H1 (cell line): ENCODE data around the gene ZBTB7A. TPM values are rescaled to one million over a fixed set of nuclear protein-coding genes. Genes with fewer than 3 reads are reported as not detected.

ENCODE experiments used
- CTCF ChIA-PET: fragments of 300-600 bp; sonication (Branson Sonifier 250); formaldehyde crosslinking; loops from one replicate; lab custom pipeline; 2021; ENCODE audit not compliant: partially characterized antibody; lab: Charles Lee
- POLR2A ChIA-PET: fragments of 300-600 bp; sonication (Branson Sonifier 250); formaldehyde crosslinking; loops from one replicate; lab custom pipeline; 2021; ENCODE audit warnings: inconsistent platforms; ENCODE audit not compliant: partially characterized antibody; lab: Charles Lee
- DNase-seq, 2 experiments: peaks; one replicate each; pipeline versions ENCODE4 v3.0.0 to v3.0.0-alpha.2; 2010 to 2022; ENCODE audit warnings: low spot score in 2 of 2, low read depth in 1 of 2, mixed read lengths in 1 of 2
- FAIRE-seq: peaks from 2 replicates; lab custom pipeline; 2011; peaks lifted over from hg19 to GRCh38; lab: Jason Lieb, UNC
- H2AFZ ChIP-seq: 2 replicates; pipeline ENCODE4 v1.8.1; 2012; ENCODE audit warnings: low read length, inconsistent platforms
- H2AK5ac ChIP-seq: 2 replicates; pipeline ENCODE4 v1.6.1; 2013; ENCODE audit warnings: low read depth, low read length
- H2BK120ac ChIP-seq: replicated peaks from 2 replicates; pipeline ENCODE3; 2013; ENCODE audit warnings: low read depth, low read length, inconsistent platforms
- H2BK12ac ChIP-seq: 2 replicates; pipeline ENCODE4 v1.6.1; 2013; ENCODE audit warnings: low read depth, low read length
- H2BK15ac ChIP-seq: 2 replicates; pipeline ENCODE4 v1.6.1; 2013; ENCODE audit warnings: low read length
- H2BK20ac ChIP-seq: 2 replicates; pipeline ENCODE4 v1.6.1; 2013; ENCODE audit warnings: low read length
- H2BK5ac ChIP-seq: 2 replicates; pipeline ENCODE4 v1.6.1; 2013; ENCODE audit warnings: low read depth, low read length
- H3K14ac ChIP-seq: 2 replicates; pipeline ENCODE4 v1.6.1; 2013; ENCODE audit warnings: inconsistent platforms; ENCODE audit not compliant: insufficient read length
- H3K18ac ChIP-seq: 2 replicates; pipeline ENCODE4 v1.6.1; 2013; ENCODE audit warnings: low read length; ENCODE audit errors: extremely low read depth
- H3K23ac ChIP-seq: 2 replicates; pipeline ENCODE4 v1.6.1; 2013; ENCODE audit warnings: inconsistent platforms; ENCODE audit not compliant: insufficient read length
- H3K23me2 ChIP-seq: 2 replicates; pipeline ENCODE4 v1.6.1; 2013; ENCODE audit warnings: low read depth, low read length
- H3K27ac ChIP-seq: 2 replicates; pipeline ENCODE4 v1.6.1; 2011; ENCODE audit warnings: low read depth, low read length, inconsistent platforms
- H3K27me3 ChIP-seq, 4 experiments: replicated peaks in 1 of 4; 1 replicate in 1 of 4; 2 replicates in 3 of 4; pipeline versions ENCODE4 v1.6.1 to v1.8.1; 2011 to 2013; ENCODE audit warnings: low read length in 3 of 4, mild to moderate bottlenecking in 3 of 4, inconsistent platforms in 2 of 4, mixed read lengths in 2 of 4, moderate library complexity in 1 of 4; ENCODE audit not compliant: control insufficient read depth in 3 of 4, insufficient read depth in 3 of 4; ENCODE audit errors: extremely low read depth in 1 of 4
- H3K36me3 ChIP-seq, 4 experiments: 2 replicates each; pipeline versions ENCODE4 v1.6.1 to v1.8.1; 2011 to 2013; ENCODE audit warnings: mild to moderate bottlenecking in 4 of 4, low read length in 3 of 4, moderate library complexity in 2 of 4, control low read depth in 1 of 4, inconsistent platforms in 1 of 4; ENCODE audit not compliant: insufficient read depth in 4 of 4, control insufficient read depth in 2 of 4
- H3K4ac ChIP-seq: replicated peaks from 2 replicates; pipeline ENCODE3; 2013; ENCODE audit warnings: low read length, low read depth, mixed read lengths, inconsistent platforms; ENCODE audit not compliant: insufficient read length
- H3K4me1 ChIP-seq, 4 experiments: replicated peaks in 1 of 4; 1 replicate in 1 of 4; 2 replicates in 3 of 4; pipeline versions ENCODE4 v1.6.1 to v1.8.1; 2011 to 2013; ENCODE audit warnings: low read length in 3 of 4, inconsistent platforms in 2 of 4, mixed read lengths in 1 of 4; ENCODE audit not compliant: insufficient read depth in 4 of 4, control insufficient read depth in 3 of 4
- H3K4me2 ChIP-seq, 2 experiments: 2 replicates each; pipeline versions ENCODE4 v1.6.1 to v1.8.1; 2011 to 2013; ENCODE audit warnings: low read depth in 2 of 2, low read length in 2 of 2, control low read depth in 1 of 2, inconsistent platforms in 1 of 2, mild to moderate bottlenecking in 1 of 2; ENCODE audit not compliant: insufficient read depth in 1 of 2
- H3K4me3 ChIP-seq, 4 experiments: fragments of 200-600, 300-600 bp in 1 of 4; sonication (generic), shearing (Covaris generic), sonication (Bioruptor Twin) in 1 of 4; 2 replicates each; pipeline versions ENCODE4 v1.5.1 to v1.8.1; 2011 to 2016; ENCODE audit warnings: low read length in 4 of 4, low read depth in 3 of 4, control low read depth in 2 of 4, inconsistent platforms in 2 of 4, mild to moderate bottlenecking in 2 of 4, mixed read lengths in 1 of 4, moderate library complexity in 1 of 4; ENCODE audit not compliant: insufficient read depth in 2 of 4; ENCODE audit errors: extremely low read depth in 1 of 4
- H3K56ac ChIP-seq: replicated peaks from 2 replicates; pipeline ENCODE3; 2013; ENCODE audit warnings: low read depth, mild to moderate bottlenecking, mixed read lengths, low read length, inconsistent platforms; ENCODE audit not compliant: insufficient read length
- H3K79me1 ChIP-seq: 2 replicates; pipeline ENCODE4 v1.6.1; 2013; ENCODE audit warnings: low read depth, low read length, control low read depth
- H3K79me2 ChIP-seq, 2 experiments: 2 replicates each; pipeline versions ENCODE4 v1.6.1 to v1.8.1; 2012 to 2013; ENCODE audit warnings: low read length in 2 of 2, mild to moderate bottlenecking in 2 of 2, inconsistent platforms in 1 of 2; ENCODE audit not compliant: insufficient read depth in 2 of 2, control insufficient read depth in 1 of 2
- H3K9ac ChIP-seq, 4 experiments: replicated peaks in 1 of 4; 1 replicate in 1 of 4; 2 replicates in 3 of 4; pipeline versions ENCODE4 v1.6.1 to v1.8.1; 2011 to 2013; ENCODE audit warnings: low read depth in 3 of 4, low read length in 3 of 4, control low read depth in 2 of 4, mild to moderate bottlenecking in 2 of 4, moderate library complexity in 2 of 4, inconsistent platforms in 1 of 4; ENCODE audit errors: extremely low read depth in 1 of 4
- H3K9me3 ChIP-seq, 2 experiments: 2 replicates each; pipeline versions ENCODE4 v1.6.1 to v1.8.1; 2012 to 2013; ENCODE audit warnings: mild to moderate bottlenecking in 2 of 2, moderate library complexity in 2 of 2, control low read depth in 1 of 2, inconsistent platforms in 1 of 2, low read depth in 1 of 2, low read length in 1 of 2, mixed read lengths in 1 of 2; ENCODE audit not compliant: insufficient read depth in 2 of 2
- H4K20me1 ChIP-seq, 2 experiments: replicated peaks in 1 of 2; 2 replicates each; pipeline versions ENCODE3 to v1.8.1; 2011 to 2013; ENCODE audit warnings: inconsistent platforms in 2 of 2, low read length in 2 of 2, mild to moderate bottlenecking in 1 of 2; ENCODE audit not compliant: insufficient read depth in 2 of 2, control insufficient read depth in 1 of 2
- H4K5ac ChIP-seq: 2 replicates; pipeline ENCODE4 v1.6.1; 2013; ENCODE audit warnings: low read length, low read depth, mixed read lengths, inconsistent platforms; ENCODE audit not compliant: insufficient read length
- H4K8ac ChIP-seq: 2 replicates; pipeline ENCODE4 v1.8.0; 2013; ENCODE audit warnings: mild to moderate bottlenecking, moderate library complexity, low read length, inconsistent platforms; ENCODE audit not compliant: insufficient read depth; ENCODE audit errors: extremely low read depth
- H4K91ac ChIP-seq: replicated peaks from 2 replicates; pipeline ENCODE3; 2013; ENCODE audit warnings: low read length, mixed read lengths, inconsistent platforms; ENCODE audit not compliant: insufficient read length
- BACH1 ChIP-seq: IDR thresholded peaks from 2 replicates; pipeline ENCODE4 v1.6.1; 2012; ENCODE audit warnings: low read length, improper control_type of control experiment
- CBX5 ChIP-seq: fragments of 300-800, 300-1000 bp; sonication (generic); IDR thresholded peaks from 2 replicates; pipeline ENCODE4 v1.7.1; 2016; ENCODE audit warnings: antibody characterized with exemption, low read length, low read depth
- GTF2F1 ChIP-seq: IDR thresholded peaks from 2 replicates; pipeline ENCODE4 v1.6.1; 2012; ENCODE audit warnings: low read depth, low read length, improper control_type of control experiment, borderline replicate concordance
- MAX ChIP-seq: IDR thresholded peaks from 2 replicates; pipeline ENCODE4 v1.6.1; 2012; ENCODE audit warnings: inconsistent platforms
- NANOG ChIP-seq: IDR thresholded peaks from 2 replicates; pipeline ENCODE4 v1.6.1; 2011; ENCODE audit warnings: low read length, low read depth, mild to moderate bottlenecking, inconsistent platforms; ENCODE audit not compliant: insufficient read depth, poor library complexity, severe bottlenecking
- SAP30 ChIP-seq: fragments of 300-600 bp; sonication (generic); IDR thresholded peaks from 2 replicates; pipeline ENCODE4 v1.7.1; 2012; ENCODE audit warnings: low read length, moderate library complexity, mild to moderate bottlenecking, inconsistent platforms; ENCODE audit not compliant: insufficient read depth, insufficient replicate concordance
- SRF ChIP-seq: IDR thresholded peaks from 2 replicates; pipeline ENCODE4 v1.6.1; 2011; ENCODE audit warnings: mild to moderate bottlenecking, low read depth, low read length, moderate library complexity
- YY1 ChIP-seq: IDR thresholded peaks from 2 replicates; pipeline ENCODE4 v1.6.1; 2011; ENCODE audit warnings: low read depth, mild to moderate bottlenecking, low read length
- ZNF274 ChIP-seq: IDR thresholded peaks from 2 replicates; pipeline ENCODE4 v1.7.0; 2012; ENCODE audit warnings: low read length, borderline replicate concordance; ENCODE audit errors: extremely low read depth
- WGBS, 2 experiments: shearing (Covaris generic) in 1 of 2; methylation state at CpG; one replicate each; pipeline versions ENCODE4 v1.1.6 to v1.1.7; 2013 to 2015; ENCODE audit warnings: low lambda C conversion rate in 2 of 2, mixed read lengths in 2 of 2, inconsistent platforms in 1 of 2, low coverage in 1 of 2, missing lambda C conversion rate in 1 of 2; ENCODE audit not compliant: insufficient replicate concordance in 2 of 2, insufficient coverage in 1 of 2, insufficient read length in 1 of 2; ENCODE audit errors: extremely low coverage in 1 of 2, missing lambda C conversion rate in 1 of 2; 5-methylcytosine and 5-hydroxymethylcytosine counted together
- polyA plus RNA-seq, 7 experiments: library from polyadenylated mRNA; depleted of rRNA in 3 of 7; stranded (reverse) in 5 of 7; unstranded in 2 of 7; fragments of >200 nt in 5 of 7; fragments of 200-250 nt in 2 of 7; gene quantifications; 1 replicate in 5 of 7; 2 replicates in 1 of 7; 4 replicates in 1 of 7; pipeline versions ENCODE4 v1.2.1 to v1.2.3, GENCODE V29; 2011 to 2013; ENCODE audit warnings: missing spikeins in 2 of 7, mixed read lengths in 2 of 7
- total RNA-seq: library from RNA; stranded (reverse); fragmentation: NEBNext Ultra II Directional; extraction: Animal tissue kit (Norgen Biotek cat#: 25700); gene quantifications from 2 replicates; pipeline ENCODE4 v1.2.1, GENCODE V29; 2021
- TF ChIP-seq, protein P1 (sequence below): IDR thresholded peaks from 2 replicates; pipeline ENCODE4 v1.6.1; 2011; ENCODE audit warnings: low read depth, mild to moderate bottlenecking, low read length; ENCODE audit not compliant: insufficient read depth
- TF ChIP-seq, protein P2 (sequence below): IDR thresholded peaks from 2 replicates; pipeline ENCODE4 v1.6.1; 2012; ENCODE audit warnings: low read length, inconsistent platforms

ZBTB7A gene
- total and polyA plus RNA-seq, 2 of the 8 experiments (the other 6 are each of a cell fraction or from before 2014, with no cell fraction given), result 5.6 to 17.8 TPM

DNA sequence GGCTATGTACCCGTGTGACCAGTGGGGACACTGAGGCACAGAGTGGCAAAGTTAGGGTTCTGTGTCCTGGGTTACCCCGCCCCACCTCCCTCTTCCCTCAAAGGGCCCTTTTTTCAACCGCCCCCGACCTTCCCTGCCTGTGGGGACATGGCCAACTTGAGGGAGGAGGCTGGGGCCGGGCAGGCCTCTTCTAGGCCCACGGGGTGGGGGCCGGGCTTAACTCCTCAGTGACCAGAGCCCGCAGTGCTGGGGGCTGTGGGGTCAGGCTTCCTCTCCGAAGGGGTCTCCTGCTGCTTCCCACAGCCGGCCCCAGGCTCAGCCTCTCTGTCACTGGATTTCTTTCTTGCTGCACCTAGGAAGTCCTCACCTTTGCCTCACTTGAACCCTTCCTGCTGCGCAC, 35.3 kb downstream of the ZBTB7A start:
- Histone ChIP-seq H3K27me3 (no peaks in the 10 kb centered on the region), H4K91ac (no peak overlapping the region), H2BK12ac (no peak overlapping the region), H2AK5ac (no peak overlapping the region), H3K14ac (no peak overlapping the region), H3K4ac (no peak overlapping the region), H4K8ac (no peak overlapping the region), H3K79me1 (0 out of 2 replicates have a peak, but pooled peaks cover 3% of the 10 kb centered on the region), H2BK20ac (no peak overlapping the region), H4K20me1 (peaks cover 0 to 14% of the 10 kb centered on the region in 2 experiments), H4K5ac (no peak overlapping the region), H3K18ac (no peak overlapping the region), H3K23ac (no peak overlapping the region), H3K36me3 (peaks cover 0 to 47% (median 16%) of the 10 kb centered on the region in 4 experiments; a peak in 5 of 8 replicates), H3K4me2 (no peak overlapping the region), H3K56ac (no peak overlapping the region), H3K9me3 (peaks cover 3 to 5% of the 10 kb centered on the region in 2 experiments; a peak in 1 of 4 replicates), H3K79me2 (no peaks in the 10 kb centered on the region), H3K9ac (no peak overlapping the region), H3K27ac (no peak overlapping the region), H3K23me2 (peaks cover 6% of the 10 kb centered on the region; the same call in 1 of the 2 replicates), H3K4me3 (no peak overlapping the region), H2BK120ac (no peak overlapping the region), H2BK5ac (no peak overlapping the region), H2BK15ac (no peak overlapping the region), H2AFZ (no peak overlapping the region), H3K4me1 (no peaks in the 10 kb centered on the region)
- DNase-seq, result no peak
- WGBS, 2 experiments, result 89% methylated on average over 11 of the region's 11 CpGs; no CpG with 5 or more reads in 1 of the 2 experiments
- FAIRE-seq, result no peak
- ChIA-PET CTCF (interaction anchor here (0.6 to 0.9 kb wide), 2 partner anchors 19 to 251 kb away, joined by 3 read pairs; no protein-coding TSS in a partner anchor), POLR2A (interaction anchor here (1.5 to 3.1 kb wide), 3 partner anchors 10 to 49 kb away, joined by 4 to 19 read pairs (median 11); partner anchors contain the start of gene EEF2)
- TF ChIP-seq, protein P1, sequence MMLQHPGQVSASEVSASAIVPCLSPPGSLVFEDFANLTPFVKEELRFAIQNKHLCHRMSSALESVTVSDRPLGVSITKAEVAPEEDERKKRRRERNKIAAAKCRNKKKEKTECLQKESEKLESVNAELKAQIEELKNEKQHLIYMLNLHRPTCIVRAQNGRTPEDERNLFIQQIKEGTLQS, result no peak
- TF ChIP-seq CBX5 (no peak), NANOG (no peak), MAX (no peak), GTF2F1 (no peak), BACH1 (no peak), SAP30 (no peak), SRF (no peak), YY1 (no peak), ZNF274 (no peak)
- TF ChIP-seq, protein P2, sequence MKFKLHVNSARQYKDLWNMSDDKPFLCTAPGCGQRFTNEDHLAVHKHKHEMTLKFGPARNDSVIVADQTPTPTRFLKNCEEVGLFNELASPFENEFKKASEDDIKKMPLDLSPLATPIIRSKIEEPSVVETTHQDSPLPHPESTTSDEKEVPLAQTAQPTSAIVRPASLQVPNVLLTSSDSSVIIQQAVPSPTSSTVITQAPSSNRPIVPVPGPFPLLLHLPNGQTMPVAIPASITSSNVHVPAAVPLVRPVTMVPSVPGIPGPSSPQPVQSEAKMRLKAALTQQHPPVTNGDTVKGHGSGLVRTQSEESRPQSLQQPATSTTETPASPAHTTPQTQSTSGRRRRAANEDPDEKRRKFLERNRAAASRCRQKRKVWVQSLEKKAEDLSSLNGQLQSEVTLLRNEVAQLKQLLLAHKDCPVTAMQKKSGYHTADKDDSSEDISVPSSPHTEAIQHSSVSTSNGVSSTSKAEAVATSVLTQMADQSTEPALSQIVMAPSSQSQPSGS, result no peak
